HepG2 (cell line): ENCODE measurements around the gene SRC. TPM values are rescaled to one million over a fixed set of nuclear protein-coding genes. Genes with fewer than 3 reads are reported as not detected.
A peak's percentile ranks its signal among the peaks of the same experiment; 100 is the strongest.

Experiments
- AHDC1 ChIP-seq: sonication (generic); formaldehyde crosslinking; IDR thresholded peaks from 2 replicates; pipeline ENCODE4 v1.5.1; 2020; ENCODE audit warnings: mild to moderate bottlenecking, missing genetic modification reagents, borderline replicate concordance
- ARNTL ChIP-seq: sonication (generic); formaldehyde crosslinking; IDR thresholded peaks from 2 replicates; pipeline ENCODE4 v1.4.0; 2020; ENCODE audit warnings: mild to moderate bottlenecking, missing genetic modification reagents
- BCL6 ChIP-seq: IDR thresholded peaks from 2 replicates; pipeline ENCODE4 v1.6.1; 2016; ENCODE audit warnings: missing genetic modification reagents, missing compliant biosample characterization
- FOXP1 ChIP-seq, 2 experiments: fragments of 450-650 bp in 1 of 2; IDR thresholded peaks; 2 replicates each; pipeline ENCODE4 v1.6.1; 2017 to 2018; ENCODE audit warnings: antibody characterized with exemption in 1 of 2
- GFI1 ChIP-seq: sonication (generic); formaldehyde crosslinking; IDR thresholded peaks from 2 replicates; pipeline ENCODE4 v1.5.0; 2020; ENCODE audit warnings: missing genetic modification reagents, mild to moderate bottlenecking, borderline replicate concordance
- KDM6A ChIP-seq: IDR thresholded peaks from 2 replicates; pipeline ENCODE4 v1.6.1; 2016; ENCODE audit warnings: low read depth
- SAFB2 ChIP-seq: sonication (generic); formaldehyde crosslinking; IDR thresholded peaks from 2 replicates; pipeline ENCODE4 v1.5.1; 2020; ENCODE audit warnings: missing genetic modification reagents, low read depth, mild to moderate bottlenecking, borderline replicate concordance
- SOX5 ChIP-seq: IDR thresholded peaks from 2 replicates; pipeline ENCODE4 v1.6.1; 2016; ENCODE audit warnings: borderline replicate concordance
- TFE3 ChIP-seq: IDR thresholded peaks from 2 replicates; pipeline ENCODE4 v1.6.1; 2016
- THAP9 ChIP-seq: sonication (generic); formaldehyde crosslinking; IDR thresholded peaks from 2 replicates; pipeline ENCODE4; 2020; ENCODE audit warnings: missing genetic modification reagents, mild to moderate bottlenecking, borderline replicate concordance
- ZNF124 ChIP-seq: sonication (generic); formaldehyde crosslinking; IDR thresholded peaks from 2 replicates; pipeline ENCODE4 v1.4.0; 2020; ENCODE audit warnings: missing genetic modification reagents
- ZNF296 ChIP-seq: sonication (generic); formaldehyde crosslinking; conservative IDR thresholded peaks from 2 replicates; pipeline ENCODE4 v1.5.0; 2020; ENCODE audit warnings: mild to moderate bottlenecking, missing genetic modification reagents
- ZNF331 ChIP-seq: sonication (generic); formaldehyde crosslinking; IDR thresholded peaks from 2 replicates; pipeline ENCODE4 v1.4.0; 2020; ENCODE audit warnings: missing genetic modification reagents
- ZNF33B ChIP-seq: sonication (generic); formaldehyde crosslinking; IDR thresholded peaks from 2 replicates; pipeline ENCODE4 v1.5.1; 2020; ENCODE audit warnings: mild to moderate bottlenecking, missing genetic modification reagents
- ZNF563 ChIP-seq: sonication (generic); formaldehyde crosslinking; IDR thresholded peaks from 2 replicates; pipeline ENCODE4 v1.8.0; 2022; ENCODE audit warnings: mild to moderate bottlenecking, moderate library complexity, missing genetic modification reagents
- ZNF616 ChIP-seq: sonication (generic); formaldehyde crosslinking; IDR thresholded peaks from 2 replicates; pipeline ENCODE4 v1.5.0; 2020; ENCODE audit warnings: low read depth, mild to moderate bottlenecking, missing genetic modification reagents
- ZNF747 ChIP-seq: sonication (generic); formaldehyde crosslinking; IDR thresholded peaks from 2 replicates; pipeline ENCODE4 v1.8.1; 2023; ENCODE audit warnings: missing genetic modification reagents, mild to moderate bottlenecking, borderline replicate concordance
- ZNF788 ChIP-seq: sonication (generic); formaldehyde crosslinking; IDR thresholded peaks from 2 replicates; pipeline ENCODE4 v1.5.0; 2020; ENCODE audit warnings: mild to moderate bottlenecking, missing genetic modification reagents, borderline replicate concordance
- polyA plus RNA-seq, 8 experiments: library from polyadenylated mRNA; depleted of rRNA in 3 of 8; stranded (reverse) in 7 of 8; unstranded in 1 of 8; fragments of >200 nt; fragmentation: Illumina TruSeq in 4 of 8; extraction: Trizol in 4 of 8; gene quantifications; 2 replicates each; pipeline versions ENCODE4 v1.2.1 to v1.2.3, GENCODE V29; 2011 to 2016; ENCODE audit warnings: low read depth in 4 of 8, missing spikeins in 1 of 8, mixed read lengths in 1 of 8; ENCODE audit not compliant: insufficient read depth in 1 of 8
- total RNA-seq, 5 experiments: library from RNA; depleted of rRNA; stranded (reverse); fragments of >200 nt; fragmentation: Illumina TruSeq; extraction: Trizol; gene quantifications; 2 replicates each; pipeline ENCODE4 v1.2.3, GENCODE V29; 2016; ENCODE audit warnings: low read depth in 1 of 5

Gene SRC
- total and polyA plus RNA-seq, 2 of the 13 experiments (the other 11 are each of a cell fraction or from before 2014, with no cell fraction given) = 54.7 to 192 TPM

DNA sequence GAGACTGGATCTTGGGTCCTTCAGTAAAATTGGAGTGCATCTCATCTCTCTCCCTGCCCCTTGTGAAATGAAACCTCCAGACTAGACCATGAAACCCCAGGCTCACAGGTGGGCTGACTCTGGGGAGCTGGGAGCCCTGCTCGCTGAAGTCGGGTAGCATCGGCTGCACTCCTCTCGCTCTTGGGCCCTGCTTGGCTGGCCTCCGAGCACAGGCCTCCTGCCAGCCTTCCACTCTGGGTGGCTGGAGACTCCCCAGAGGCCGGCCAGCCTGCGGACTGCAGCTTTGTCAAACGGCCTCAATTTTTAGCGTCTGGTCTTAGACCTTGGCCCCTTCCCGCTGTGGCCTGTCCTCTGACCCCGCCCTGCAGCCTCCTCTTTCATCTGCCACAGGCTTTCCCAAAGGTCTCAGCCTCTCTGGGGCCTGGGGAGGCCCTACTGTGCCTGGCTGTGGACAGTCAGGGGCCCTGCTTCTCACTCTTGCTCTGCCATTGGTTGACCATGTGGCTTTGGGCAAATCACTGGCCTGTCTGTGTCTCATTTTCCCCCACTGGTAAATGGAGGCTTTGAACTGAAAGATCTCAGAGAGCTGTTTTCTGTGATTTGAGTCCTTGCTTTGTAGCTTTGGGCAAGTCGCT is 45.1 kb downstream of the SRC start (continued):
- TF ChIP-seq AHDC1 (CRISPR knock-in tag) = 0 out of 2 replicates have a peak, but pooled peaks have one; percentile 43
- no peak for TF ChIP-seq TFE3
- peak; percentile 95 for TF ChIP-seq GFI1 (CRISPR knock-in tag)
- peak; percentile 84; the same call in 1 of the 2 replicates for TF ChIP-seq ZNF33B (CRISPR knock-in tag)
- TF ChIP-seq ZNF331 (CRISPR knock-in tag) = peak; percentile 92; the same call in 1 of the 2 replicates
- no peak for TF ChIP-seq FOXP1 (IDR thresholded peaks at IDR 0.05)
- peak; percentile 52; the same call in 1 of the 2 replicates for TF ChIP-seq FOXP1 (CRISPR knock-in tag; IDR thresholded peaks at IDR 0.05)
- 0 out of 2 replicates have a peak, but pooled peaks have one; percentile 59 for TF ChIP-seq ZNF616 (CRISPR knock-in tag)
- peak; percentile 88 for TF ChIP-seq KDM6A (CRISPR knock-in tag)
- TF ChIP-seq ZNF747 = peak; percentile 91; the same call in 1 of the 2 replicates
- TF ChIP-seq ARNTL = peak; percentile 81
- TF ChIP-seq ZNF296 = 0 out of 2 replicates have a peak, but pooled peaks have one; percentile 84
- peak; percentile 79 for TF ChIP-seq SOX5 (CRISPR knock-in tag)
- TF ChIP-seq ZNF124 (CRISPR knock-in tag) = peak; percentile 97
- peak; percentile 82 for TF ChIP-seq BCL6 (CRISPR knock-in tag)
- TF ChIP-seq SAFB2 (CRISPR knock-in tag) = 0 out of 2 replicates have a peak, but pooled peaks have one; percentile 81
- peak; percentile 89; the same call in 1 of the 2 replicates for TF ChIP-seq ZNF563 (CRISPR knock-in tag)
- TF ChIP-seq THAP9 = peak; percentile 91
- peak; percentile 96; the same call in 1 of the 2 replicates for TF ChIP-seq ZNF788 (CRISPR knock-in tag)
